GM19238 (cell line): ENCODE measurements around the gene SAMD10.
"Not testable (repeated sequence)": the region's sequence is repeated elsewhere in the genome, so short reads cannot be mapped to it uniquely, and the experiment has no call there.

Experiments used
- DNase-seq: peaks from one replicate; pipeline ENCODE4 v3.0.0; 2011; ENCODE audit warnings: low spot score; ENCODE audit not compliant: insufficient read length

Gene SAMD10

DNA sequence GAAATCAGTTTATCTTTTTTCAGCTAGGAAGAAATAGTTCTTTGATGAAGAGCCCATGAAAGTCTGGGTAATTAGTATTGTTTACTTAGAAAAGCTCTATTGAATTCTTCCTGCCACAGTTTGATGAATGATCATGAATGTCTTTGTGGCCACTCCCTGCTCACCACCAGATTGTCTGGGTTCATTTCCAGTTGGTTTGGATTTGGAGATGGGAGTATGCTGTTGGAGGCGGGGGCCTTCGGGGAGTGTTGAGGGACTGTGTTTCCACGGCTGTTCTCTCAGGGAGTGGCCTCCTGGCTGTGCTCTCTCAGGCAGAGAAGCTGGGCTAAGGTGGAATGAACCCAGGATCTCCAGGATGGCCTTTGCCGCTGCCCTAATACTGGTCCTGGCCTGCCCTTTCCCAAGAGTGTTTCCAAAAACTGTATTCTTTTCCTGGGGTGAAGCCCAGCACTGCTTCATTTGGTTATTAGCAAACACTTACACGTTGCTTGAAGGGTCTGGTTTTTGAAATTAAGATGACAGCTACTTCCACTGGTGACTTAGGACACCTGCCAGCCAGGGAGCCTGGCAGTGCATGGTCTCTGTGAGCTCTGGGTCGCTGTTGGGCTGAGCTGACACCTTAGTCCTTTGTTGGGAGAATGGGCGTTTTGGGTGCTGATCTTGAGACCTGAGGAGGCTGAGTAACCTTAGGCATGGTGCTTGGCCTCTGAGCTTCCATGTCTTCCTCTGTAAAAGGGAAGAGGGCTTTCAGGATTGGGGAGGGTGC, 24.7 kb upstream of the SAMD10 start:
- no peak for DNase-seq

DNA sequence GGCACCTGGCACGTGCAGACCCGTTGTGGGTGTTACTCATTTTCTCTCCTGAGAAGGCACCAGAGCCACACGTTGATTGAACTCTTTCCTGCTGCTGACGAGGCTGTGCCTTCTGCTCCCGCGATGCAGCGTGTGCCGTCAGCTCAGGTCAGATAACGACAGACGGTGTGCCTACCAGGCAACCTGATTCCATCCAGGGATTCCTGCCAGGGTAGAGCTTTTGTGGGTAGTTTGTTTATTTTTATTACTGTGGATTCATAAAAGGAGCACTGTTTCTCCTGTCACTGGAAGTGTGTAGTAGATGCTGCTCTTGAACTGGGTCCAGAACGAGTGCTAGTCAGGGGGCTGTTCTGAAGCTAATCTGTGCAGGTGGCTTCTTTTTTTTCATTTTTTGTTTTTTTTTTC, 22.2 kb upstream of the SAMD10 start:
- no peak for DNase-seq

DNA sequence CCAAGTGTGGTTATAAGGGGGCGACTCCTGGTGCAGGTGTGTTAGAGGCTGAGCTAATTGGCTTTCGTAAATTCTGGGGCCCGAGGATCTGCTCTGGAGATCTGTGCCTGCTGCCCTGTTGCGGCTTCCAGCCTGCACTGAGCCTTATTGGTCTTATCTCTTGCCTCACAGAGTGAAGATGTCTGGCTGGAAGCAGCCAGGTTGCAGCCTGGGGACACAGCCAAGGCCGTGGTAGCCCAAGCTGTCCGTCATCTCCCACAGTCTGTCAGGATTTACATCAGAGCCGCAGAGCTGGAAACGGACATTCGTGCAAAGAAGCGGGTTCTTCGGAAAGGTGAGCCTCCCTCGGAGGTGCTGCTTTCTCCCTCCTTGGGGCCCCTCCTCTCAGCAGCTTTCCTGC, 21.5 kb upstream of the SAMD10 start:
- DNase-seq: no peak

DNA sequence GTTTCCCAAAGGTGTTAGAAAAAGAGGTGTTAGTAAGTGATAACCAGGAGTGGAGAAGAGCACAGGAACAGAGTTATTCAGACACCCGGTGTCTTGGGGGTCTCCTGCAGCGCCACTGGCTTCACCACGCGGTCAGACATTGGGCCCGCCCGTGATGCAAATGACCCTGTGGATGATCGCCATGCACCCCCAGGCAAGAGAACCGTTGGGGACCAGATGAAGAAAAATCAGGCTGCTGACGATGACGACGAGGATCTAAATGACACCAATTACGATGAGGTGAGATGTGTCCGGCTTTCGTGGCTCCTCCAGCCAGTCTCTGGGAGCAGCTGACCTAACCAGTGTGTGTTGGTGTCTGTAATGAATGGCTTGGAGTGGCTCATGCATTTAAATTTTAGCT, 3.5 kb upstream of the SAMD10 start:
- no peak for DNase-seq

DNA sequence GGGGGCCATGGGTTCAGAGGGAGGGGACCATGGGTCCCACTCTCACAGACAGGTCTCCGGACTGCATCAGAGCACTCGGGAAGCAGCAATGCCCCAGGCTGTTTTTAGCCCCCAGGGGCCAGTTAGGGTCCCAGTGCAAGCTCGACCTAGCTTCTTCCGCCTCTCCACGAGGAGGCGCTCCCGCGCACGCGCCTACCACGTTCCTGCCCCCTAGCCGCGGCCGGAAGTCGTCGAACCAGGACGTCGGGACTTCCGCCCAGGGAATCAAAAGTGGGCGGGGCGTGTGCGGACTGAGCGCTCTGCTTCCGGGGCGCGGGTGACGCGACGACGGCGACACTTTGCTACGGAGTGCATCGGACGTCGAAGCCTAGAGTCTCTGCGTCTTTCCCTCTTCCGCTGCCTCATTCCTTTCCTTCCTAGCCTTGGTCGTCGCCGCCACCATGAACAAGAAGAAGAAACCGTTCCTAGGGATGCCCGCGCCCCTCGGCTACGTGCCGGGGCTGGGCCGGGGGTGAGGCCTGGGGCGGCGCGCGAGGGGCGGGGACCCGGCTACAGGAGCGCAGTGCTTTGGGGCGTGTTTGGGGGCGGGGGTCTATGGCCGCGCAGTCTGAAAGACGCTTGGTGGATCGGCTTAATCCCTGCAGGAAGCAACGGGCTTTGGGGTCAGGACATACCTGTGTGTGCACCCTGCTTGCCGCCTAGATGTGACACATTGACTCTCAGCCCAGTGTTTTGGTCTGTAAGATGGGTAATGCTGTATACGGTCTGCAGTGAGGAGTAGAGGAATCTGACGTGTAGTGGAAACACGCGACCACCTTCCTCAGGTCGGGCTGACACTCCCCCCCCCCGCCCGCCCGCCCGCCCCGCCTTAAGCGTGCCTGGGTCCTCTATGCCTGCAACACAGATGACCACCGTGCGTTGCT, 1.6 kb upstream of the SAMD10 start, which contains the start of gene PRPF6:
TSS of gene PRPF6 (plus strand) at position 327 of the 923 bp plus-strand sequence. CDS start at position 441, 114 bp downstream.
- peak; percentile 99 for DNase-seq

DNA sequence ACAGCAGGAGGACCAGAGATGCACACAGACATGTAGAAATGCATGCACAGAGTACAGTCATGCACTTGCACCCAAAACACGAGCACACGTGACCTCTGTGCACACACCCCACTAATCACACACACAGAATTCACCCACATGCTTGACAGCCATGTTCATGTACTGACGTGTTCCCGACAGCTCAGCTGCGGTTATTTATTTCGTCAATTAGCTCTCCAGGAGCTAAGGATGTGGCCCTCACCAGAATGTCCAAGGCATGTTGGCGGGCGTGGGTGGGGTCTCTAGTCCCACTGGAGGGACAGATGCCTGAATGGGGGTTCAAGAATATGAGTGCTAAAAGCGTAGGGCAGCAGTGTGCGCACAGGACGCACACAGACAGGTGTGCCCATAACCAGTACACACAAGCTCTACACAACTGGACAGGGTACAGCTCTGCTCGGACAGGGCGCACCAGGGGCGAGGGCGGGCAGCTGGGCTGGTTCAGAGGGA, 919 bp upstream of the SAMD10 start:
- no peak for DNase-seq

DNA sequence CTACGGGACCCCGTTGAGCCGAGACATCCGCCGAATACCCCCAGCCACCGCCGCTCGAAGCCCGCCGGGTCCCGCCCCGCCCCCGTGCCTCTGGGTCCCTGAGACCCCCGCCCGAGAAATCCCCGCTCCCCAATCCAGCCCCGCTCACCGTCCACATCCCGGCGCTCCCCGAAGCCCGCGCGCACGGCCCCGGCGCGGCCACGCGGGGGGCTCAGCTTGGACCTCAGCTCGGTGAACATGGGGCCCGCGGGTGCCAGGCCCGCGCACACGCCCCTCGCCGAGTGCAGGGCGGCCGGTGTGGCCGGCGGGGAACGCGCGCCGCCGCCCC, 249 bp downstream of the SAMD10 start:
- DNase-seq: no peak

DNA sequence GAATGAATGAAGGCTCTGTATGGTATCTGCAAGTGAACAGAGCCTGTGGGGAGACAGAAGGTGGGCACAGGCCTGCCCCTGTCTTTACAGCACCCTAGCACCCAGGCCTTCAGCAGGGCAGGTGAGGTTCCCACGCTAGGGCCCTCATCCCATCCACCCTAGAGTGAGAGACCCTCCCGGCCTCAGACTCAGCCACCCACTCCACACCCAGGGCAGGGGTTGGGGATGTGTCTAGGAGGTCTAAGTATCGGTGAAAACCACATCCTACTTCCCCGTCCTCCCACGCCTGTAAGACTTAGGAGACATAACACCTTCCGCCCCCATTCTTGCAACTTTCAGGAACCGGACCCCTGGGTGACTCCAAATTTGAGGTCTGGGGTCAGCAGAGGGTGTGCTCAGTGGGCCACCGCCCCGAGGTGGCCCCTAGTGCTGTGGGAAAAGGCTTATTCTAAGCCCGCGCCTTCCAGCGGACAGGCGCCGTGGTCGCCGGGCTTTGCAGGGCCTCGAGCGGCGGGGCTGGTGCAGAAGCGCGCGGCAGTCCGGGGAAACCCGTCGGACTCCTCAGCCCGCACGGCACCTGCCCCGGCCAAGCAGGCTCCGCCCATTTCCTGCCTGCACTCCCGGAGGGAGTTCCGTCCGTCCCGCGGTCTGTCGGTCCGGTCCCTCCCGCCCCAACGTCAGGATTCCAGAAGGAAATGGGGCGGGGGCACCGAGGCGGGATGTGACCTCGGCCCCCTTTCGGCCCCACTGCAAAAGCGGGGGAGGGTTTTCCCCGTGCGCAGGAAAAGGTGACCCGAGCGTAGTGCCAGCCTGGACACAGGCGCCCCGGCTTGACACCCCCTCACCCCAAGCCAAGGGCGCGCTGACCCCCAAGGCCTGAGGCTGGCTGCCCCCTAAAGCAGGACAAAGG, 868 bp downstream of the SAMD10 start:
- no peak for DNase-seq

DNA sequence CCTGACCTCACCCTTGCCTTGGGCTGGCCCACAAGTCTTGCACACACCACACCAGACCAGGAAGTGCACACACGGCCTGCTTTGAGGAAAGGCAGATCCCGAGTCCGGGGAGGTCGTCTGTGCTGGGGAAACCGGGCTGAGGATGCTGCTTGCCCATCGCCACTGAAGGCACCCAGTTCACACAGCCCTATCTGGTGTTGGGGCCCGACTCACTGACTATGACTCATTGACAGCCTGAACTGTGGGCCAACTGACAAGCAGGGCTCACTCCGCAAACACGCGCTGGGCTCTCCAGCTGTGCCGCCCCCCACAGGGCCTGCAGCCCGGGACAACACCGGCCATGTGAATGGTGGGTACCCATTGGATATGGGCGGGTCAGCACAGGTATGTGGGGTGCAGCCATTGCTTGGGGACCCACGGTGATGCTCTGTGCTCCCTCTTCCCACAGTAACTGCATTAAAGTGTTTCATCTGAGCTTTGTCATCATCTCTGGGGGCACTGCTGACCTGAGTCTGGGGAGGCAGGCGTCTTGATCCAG, 1.6 kb downstream of the SAMD10 start:
- no peak for DNase-seq

DNA sequence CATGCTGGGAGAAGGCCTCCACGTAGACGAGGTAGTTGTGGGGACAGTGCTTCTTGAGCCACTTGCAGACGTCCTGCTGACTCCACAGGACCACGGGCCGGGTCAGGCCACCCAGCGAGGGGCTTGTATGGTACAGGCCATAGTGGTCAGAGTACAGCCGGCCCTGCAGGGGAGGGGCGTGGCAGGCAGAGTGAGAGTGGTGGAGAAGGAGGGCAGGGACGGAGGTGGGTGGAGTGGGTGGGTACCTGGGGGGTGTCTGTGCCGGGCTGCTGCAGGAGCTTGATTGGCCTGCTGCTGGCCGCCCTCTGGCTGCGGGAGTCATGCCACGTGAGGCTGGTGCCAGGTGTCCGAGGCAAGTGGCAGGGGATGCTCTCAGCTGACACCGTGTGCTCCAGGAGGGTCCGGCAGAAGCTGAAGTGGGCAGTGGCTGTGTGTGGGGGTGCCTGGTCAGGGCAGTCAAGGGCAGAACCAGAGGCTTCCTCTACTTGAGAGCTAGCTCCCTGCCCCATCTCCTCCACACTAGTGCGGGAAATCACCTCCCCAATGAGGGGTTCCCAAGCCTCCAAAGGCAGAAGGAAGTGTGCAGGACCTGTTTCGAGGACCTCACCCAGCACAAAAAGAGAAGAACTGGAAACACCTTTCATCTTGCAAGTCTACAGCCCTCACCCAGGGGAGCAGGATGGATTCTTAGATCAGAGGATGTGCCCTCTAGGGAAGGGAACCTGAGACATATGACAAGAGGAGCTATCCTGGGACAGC, 2.3 kb downstream of the SAMD10 start:
- no peak for DNase-seq

DNA sequence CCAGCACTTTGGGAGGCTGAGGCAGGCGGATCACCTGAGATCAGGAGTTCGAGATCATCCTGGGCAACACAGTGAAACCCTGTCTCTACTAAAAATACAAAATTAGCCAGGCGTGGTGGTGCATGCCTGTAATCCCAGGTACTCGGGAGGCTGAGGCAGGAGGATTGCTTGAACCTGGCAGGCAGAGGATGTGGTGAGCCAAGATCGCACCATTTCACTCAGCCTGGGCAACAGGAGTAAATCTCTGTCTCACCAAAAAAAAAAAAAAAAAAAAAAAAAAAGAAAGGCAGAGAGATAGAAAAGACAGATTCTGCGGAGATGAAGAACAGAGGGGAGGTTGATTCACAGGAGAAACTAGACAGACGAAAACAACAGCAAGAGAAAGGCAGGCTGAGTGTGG, 2.9 kb downstream of the SAMD10 start:
- not testable (repeated sequence) for DNase-seq

DNA sequence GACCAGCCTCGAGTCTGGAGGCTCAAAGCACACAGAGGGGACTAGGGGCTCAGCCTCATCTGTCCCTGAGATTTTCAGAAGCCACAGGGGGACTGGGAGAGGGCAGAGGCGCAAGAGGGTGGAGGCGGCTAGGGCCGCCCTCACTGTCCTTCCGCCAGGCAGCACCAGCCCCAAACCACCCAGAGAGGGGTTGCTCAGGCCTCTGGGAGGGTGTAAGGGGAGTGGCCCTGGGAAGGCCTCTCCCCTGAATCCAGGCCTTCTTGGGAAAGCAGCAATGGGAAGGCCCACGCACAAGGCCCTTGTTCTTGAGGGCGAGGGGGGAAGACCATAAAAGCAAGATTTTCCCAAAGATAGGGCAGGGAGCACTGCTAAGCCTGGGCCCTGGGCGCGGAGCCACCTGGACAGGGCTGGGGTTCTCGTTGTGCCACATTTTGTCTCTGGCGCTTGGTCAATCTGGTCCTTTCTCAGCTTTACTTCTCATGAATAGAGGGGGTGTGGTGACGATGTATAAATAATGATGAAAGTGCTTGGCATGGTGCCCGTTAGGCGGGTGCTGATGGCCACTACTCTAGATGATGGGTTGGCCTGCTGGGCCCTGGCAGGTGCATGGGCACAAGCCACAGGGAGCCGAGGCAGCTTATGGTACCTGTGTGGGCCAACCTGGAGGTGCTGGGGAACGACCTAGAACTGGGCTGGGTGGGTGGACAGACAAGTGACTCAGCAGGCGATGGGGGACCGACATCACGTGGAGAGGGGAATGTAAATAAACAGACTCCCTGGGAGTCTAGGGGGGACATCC, 4.8 kb downstream of the SAMD10 start:
- no peak for DNase-seq

DNA sequence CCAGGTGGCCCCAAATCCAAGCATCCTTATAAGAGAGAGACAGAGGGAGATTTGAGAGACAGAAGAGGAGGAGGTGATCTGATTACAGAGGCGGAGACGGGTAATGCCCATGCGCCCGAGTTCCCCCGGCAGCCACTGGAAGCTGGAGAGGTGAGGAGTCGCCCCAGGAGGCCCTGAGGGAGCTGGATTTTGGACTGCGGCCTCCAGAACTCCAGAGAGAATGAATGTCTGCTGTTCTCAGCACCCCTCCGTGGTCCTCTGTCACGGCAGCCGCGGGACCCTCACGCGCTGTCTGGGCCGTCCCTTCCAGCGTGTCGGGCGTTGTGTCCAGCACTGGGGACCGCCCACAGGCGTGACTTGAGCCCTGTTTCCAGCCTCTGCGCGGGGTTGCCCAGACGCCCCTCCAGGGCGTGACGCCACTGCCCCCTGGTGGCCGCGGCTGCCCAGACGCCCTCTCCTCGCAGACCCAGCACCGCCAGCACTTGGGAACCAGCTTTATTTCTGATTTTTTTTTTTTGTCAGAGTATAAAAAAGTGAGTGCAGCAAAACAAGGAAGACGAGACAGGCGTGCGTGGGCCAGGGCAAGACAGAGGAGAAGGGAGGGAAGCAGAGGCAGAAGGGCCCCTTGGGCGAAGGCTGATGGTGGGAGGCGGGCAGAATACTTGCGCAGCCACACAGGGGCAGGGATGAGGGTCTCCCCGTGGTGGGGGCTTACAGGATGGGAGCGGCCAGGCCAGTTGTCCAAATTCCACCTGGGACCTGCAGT, 5.6 kb downstream of the SAMD10 start:
- DNase-seq: peak; percentile 89

DNA sequence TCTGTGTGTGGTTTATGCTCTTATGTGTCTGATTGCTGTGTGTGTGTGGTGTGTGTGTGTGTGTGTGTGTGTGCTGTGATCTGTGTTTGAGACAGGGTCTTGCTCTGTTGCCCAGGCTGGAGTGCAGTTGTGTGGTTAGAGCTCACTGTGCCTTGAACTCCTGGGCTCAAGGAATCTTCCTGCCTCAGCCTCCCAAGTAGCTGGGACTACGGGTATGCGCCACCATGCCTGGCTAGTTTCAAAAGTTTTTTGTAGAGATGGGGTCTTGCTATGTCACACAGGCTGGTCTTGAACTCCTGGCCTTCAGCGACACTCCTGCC, 6.3 kb downstream of the SAMD10 start:
- no peak for DNase-seq

DNA sequence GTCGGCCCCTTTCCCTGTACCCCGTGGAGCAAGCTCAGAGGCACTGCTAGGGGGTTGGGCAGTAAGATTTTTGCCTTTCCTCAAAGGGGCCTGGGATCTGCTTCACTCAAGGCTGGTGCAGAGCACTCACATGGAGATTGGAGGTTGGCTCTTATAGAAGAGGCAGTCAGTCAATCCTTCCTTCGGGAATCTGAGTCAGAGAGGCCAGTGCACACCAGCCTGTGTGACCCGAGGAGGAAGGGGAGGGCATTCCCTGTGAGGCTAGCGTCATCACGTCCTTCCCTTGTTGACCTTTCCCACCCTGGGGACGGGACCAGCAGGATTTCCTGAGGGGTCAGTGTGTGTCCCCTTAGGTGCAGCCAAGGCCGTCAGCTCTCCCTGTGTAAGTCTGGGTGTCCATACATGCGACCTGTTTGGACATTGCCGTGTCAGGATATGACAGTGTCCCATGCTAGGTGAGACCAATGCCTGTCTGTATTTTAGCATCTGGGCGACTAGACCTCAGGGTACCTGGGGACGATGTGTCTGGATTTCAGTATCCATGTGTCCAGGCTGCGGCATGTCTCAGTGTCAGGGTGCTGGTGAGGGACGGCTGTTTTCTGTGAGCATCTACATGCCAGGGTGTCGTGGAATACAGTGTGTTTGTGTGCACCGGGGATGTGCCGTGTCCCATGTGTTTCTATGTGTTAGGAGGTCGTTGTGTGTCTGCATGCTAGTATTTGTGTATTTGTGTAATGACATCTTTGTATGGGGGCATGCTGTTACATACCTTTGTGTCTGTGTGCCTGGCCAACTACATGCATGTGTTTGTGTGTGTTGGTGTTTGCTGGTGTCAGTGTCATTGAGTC, 6.9 kb downstream of the SAMD10 start:
- peak; percentile 3 for DNase-seq

DNA sequence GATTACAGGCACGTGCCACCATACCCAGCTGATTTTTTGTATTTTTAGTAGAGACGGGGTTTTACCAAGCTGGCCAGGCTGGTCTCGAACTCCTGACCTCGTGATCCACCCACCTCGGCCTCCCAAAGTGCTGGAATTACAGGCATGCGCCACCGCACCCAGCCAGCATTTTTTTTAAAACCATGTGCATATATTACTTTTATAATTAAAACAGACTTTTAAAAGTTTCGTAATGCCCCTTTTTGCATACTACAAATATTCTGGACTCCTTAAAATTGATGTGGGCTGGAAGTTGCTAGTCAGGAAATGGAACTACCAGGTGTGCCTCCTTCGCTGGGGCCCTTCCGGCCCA, 7.5 kb downstream of the SAMD10 start:
- DNase-seq: not testable (repeated sequence)

DNA sequence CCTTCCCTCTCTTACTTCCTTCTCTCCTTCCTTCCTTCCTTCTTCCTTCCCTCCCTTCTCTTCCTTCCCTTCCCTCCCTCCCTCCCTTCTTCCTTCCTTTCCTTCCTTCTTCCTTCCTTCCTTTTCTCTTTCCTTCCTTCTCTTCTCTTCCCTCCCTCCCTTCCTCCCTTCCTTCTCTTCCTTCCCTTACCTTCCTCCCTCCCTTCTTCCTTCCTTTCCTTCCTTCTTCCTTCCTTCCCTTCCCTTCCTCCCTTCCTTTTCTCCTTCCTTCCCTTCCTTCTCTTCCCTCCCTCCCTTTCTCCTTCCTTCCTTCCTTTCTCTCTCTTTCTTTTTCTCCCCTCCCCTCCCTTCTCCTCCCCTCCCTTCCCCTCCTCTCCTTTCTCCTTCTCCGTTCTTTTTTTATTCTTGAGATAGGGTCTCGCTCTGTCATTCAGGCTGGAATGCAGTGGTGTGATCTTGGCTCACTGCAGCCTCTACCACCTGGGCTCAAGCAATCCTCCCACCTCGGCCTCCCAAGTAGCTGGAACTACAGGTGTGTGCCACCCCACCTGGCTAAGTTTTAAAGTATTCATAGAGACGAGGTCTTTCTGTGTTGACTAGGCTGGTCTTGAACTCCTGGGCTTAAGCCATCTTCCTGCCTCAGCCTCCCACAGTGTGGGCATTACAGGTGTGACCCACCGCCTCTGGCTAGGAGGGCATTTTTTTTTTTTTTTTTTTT, 8.6 kb downstream of the SAMD10 start:
- DNase-seq: no peak
